ENCODE data around the gene MYORG. TPM values are rescaled to one million over a fixed set of nuclear protein-coding genes. Genes with fewer than 3 reads are reported as not detected.
"Not testable (repeated sequence)": the region's sequence is repeated elsewhere in the genome, so short reads cannot be mapped to it uniquely, and the experiment has no call there.

MYORG gene
- total RNA-seq, 2 experiments from 2014 or later: 1.9 to 2.9 TPM

- ChIA-PET POLR2A (no interaction called here), CTCF (interaction anchor here (0.7 to 7.8 kb wide), 3 partner anchors 29 to 77 kb away, joined by 3 to 68 read pairs (median 10); no protein-coding TSS in a partner anchor)
Measured at GRCh38 chr9:34374339-34374738, 2.4 kb downstream of the MYORG start.

GRCh38 chr9:34373749-34374148 is 2.9 kb downstream of the MYORG start:
- H3K36me3 Mint-ChIP-seq: peaks cover 10% of the 10 kb centered on the region
- POLR2A ChIA-PET: interaction anchor here (0.9 kb wide), 1 partner anchor 195 kb away, joined by 3 read pairs; the partner anchor contains the start of gene UBAP1
- no peak overlapping the region for H3K4me3 Mint-ChIP-seq
- CTCF ChIA-PET: interaction anchor here (2.1 to 7.8 kb wide), 2 partner anchors 30 to 41 kb away, joined by 10 to 68 read pairs; no protein-coding TSS in a partner anchor
- intact Hi-C loops (cut with micrococcal nuclease): no loop called here
- DNase-seq: no peak
- H3K27ac Mint-ChIP-seq: no peak overlapping the region
- no peaks in the 10 kb centered on the region for H3K9me3 Mint-ChIP-seq
- peaks cover 11% of the 10 kb centered on the region for H3K4me1 Mint-ChIP-seq (ENCODE audit: low read depth)
- no peaks in the 10 kb centered on the region for H3K27me3 Mint-ChIP-seq

More at GRCh38 chr9:34374339-34374738, 2.4 kb downstream of the MYORG start:
- no peak for DNase-seq
- peaks cover 10% of the 10 kb centered on the region for H3K36me3 Mint-ChIP-seq
- peaks cover 14% of the 10 kb centered on the region for H3K4me1 Mint-ChIP-seq (ENCODE audit: low read depth)
- H3K4me3 Mint-ChIP-seq: no peak overlapping the region
- H3K27ac Mint-ChIP-seq: no peak overlapping the region
- intact Hi-C loops (cut with micrococcal nuclease): no loop called here
- H3K9me3 Mint-ChIP-seq: no peaks in the 10 kb centered on the region
- H3K27me3 Mint-ChIP-seq: no peaks in the 10 kb centered on the region

GRCh38 chr9:34372467-34373011 is 4.2 kb downstream of the MYORG start:
- Mint-ChIP-seq H3K9me3 (no peaks in the 10 kb centered on the region), H3K36me3 (peaks cover 10% of the 10 kb centered on the region), H3K27me3 (no peaks in the 10 kb centered on the region), H3K4me3 (no peak overlapping the region), H3K4me1 (ENCODE audit: low read depth) (peaks cover 11% of the 10 kb centered on the region), H3K27ac (no peak overlapping the region)
- intact Hi-C loops (cut with micrococcal nuclease): no loop called here
- no peak for DNase-seq
- CTCF ChIA-PET: no interaction called here
- POLR2A ChIA-PET: interaction anchor here (0.9 kb wide), 1 partner anchor 193 kb away, joined by 3 read pairs; the partner anchor contains the start of gene UBAP1

- POLR2A ChIA-PET: no interaction called here
Measured at GRCh38 chr9:34371886-34372466, 4.7 kb downstream of the MYORG start.

GRCh38 chr9:34370970-34371880 is 5.5 kb downstream of the MYORG start:
- Mint-ChIP-seq H3K4me3 (no peak overlapping the region), H3K27me3 (no peaks in the 10 kb centered on the region), H3K9me3 (no peaks in the 10 kb centered on the region), H3K4me1 (ENCODE audit: low read depth) (peaks cover 8% of the 10 kb centered on the region), H3K27ac (no peak overlapping the region), H3K36me3 (peaks cover 11% of the 10 kb centered on the region)
- POLR2A ChIA-PET: no interaction called here
- DNase-seq: no peak
- intact Hi-C loops (cut with micrococcal nuclease): no loop called here
- CTCF ChIA-PET: interaction anchor here (1.0 kb wide), 1 partner anchor 11 kb away, joined by 3 read pairs; no protein-coding TSS in a partner anchor

More at GRCh38 chr9:34371886-34372466, 4.7 kb downstream of the MYORG start:
- Mint-ChIP-seq H3K36me3 (peaks cover 10% of the 10 kb centered on the region), H3K4me3 (no peak overlapping the region), H3K27ac (no peak overlapping the region), H3K27me3 (no peaks in the 10 kb centered on the region), H3K4me1 (ENCODE audit: low read depth) (peaks cover 10% of the 10 kb centered on the region), H3K9me3 (no peaks in the 10 kb centered on the region)
- CTCF ChIA-PET: no interaction called here
- DNase-seq: no peak
- intact Hi-C loops (cut with micrococcal nuclease): no loop called here

- CTCF ChIA-PET: interaction anchor here (1.0 kb wide), 1 partner anchor 10 kb away, joined by 3 read pairs; no protein-coding TSS in a partner anchor
- H3K27ac Mint-ChIP-seq: no peak overlapping the region
Measured at GRCh38 chr9:34370335-34370969, 6.2 kb downstream of the MYORG start.

GRCh38 chr9:34369636-34370035 is 7.1 kb downstream of the MYORG start:
- peaks cover 11% of the 10 kb centered on the region for H3K36me3 Mint-ChIP-seq
- H3K4me1 Mint-ChIP-seq (ENCODE audit: low read depth): no peaks in the 10 kb centered on the region
- no peak overlapping the region for H3K27ac Mint-ChIP-seq
- H3K4me3 Mint-ChIP-seq: no peak overlapping the region
- intact Hi-C loops (cut with micrococcal nuclease): no loop called here
- H3K9me3 Mint-ChIP-seq: no peaks in the 10 kb centered on the region
- H3K27me3 Mint-ChIP-seq: no peaks in the 10 kb centered on the region
- no peak for DNase-seq
- ChIA-PET POLR2A (no interaction called here), CTCF (interaction anchor here (1.8 kb wide), 1 partner anchor 9 kb away, joined by 5 read pairs; no protein-coding TSS in a partner anchor)

More at GRCh38 chr9:34370335-34370969, 6.2 kb downstream of the MYORG start:
- Mint-ChIP-seq H3K36me3 (peaks cover 11% of the 10 kb centered on the region), H3K27me3 (no peaks in the 10 kb centered on the region), H3K4me1 (ENCODE audit: low read depth) (peaks cover 2% of the 10 kb centered on the region), H3K4me3 (no peak overlapping the region), H3K9me3 (no peaks in the 10 kb centered on the region)
- intact Hi-C loops (cut with micrococcal nuclease): no loop called here
- no peak for DNase-seq
- POLR2A ChIA-PET: no interaction called here

GRCh38 chr9:34368796-34369195 is 7.9 kb downstream of the MYORG start:
- H3K27me3 Mint-ChIP-seq; H3K27ac Mint-ChIP-seq; intact Hi-C loops (cut with micrococcal nuclease); H3K9me3 Mint-ChIP-seq; H3K4me3 Mint-ChIP-seq; POLR2A ChIA-PET; DNase-seq; H3K4me1 Mint-ChIP-seq (ENCODE audit: low read depth): not testable (repeated sequence)
- CTCF ChIA-PET: interaction anchor here (1.8 kb wide), 1 partner anchor 10 kb away, joined by 5 read pairs; no protein-coding TSS in a partner anchor
- peaks cover 11% of the 10 kb centered on the region for H3K36me3 Mint-ChIP-seq

GRCh38 chr9:34367751-34368410 is 8.8 kb downstream of the MYORG start:
- DNase-seq; intact Hi-C loops (cut with micrococcal nuclease); H3K9me3 Mint-ChIP-seq; H3K4me1 Mint-ChIP-seq (ENCODE audit: low read depth); H3K27me3 Mint-ChIP-seq; CTCF ChIA-PET; H3K27ac Mint-ChIP-seq; POLR2A ChIA-PET; H3K4me3 Mint-ChIP-seq: not testable (repeated sequence)
- peaks cover 11% of the 10 kb centered on the region for H3K36me3 Mint-ChIP-seq

GRCh38 chr9:34366365-34366764 is 10.3 kb downstream of the MYORG start:
- H3K4me1 Mint-ChIP-seq (ENCODE audit: low read depth): peaks cover 4% of the 10 kb centered on the region
- H3K27me3 Mint-ChIP-seq: no peaks in the 10 kb centered on the region
- ChIA-PET CTCF (interaction anchor here (0.8 kb wide), 1 partner anchor 15 kb away, joined by 3 read pairs; no protein-coding TSS in a partner anchor), POLR2A (no interaction called here)
- no peak for DNase-seq
- no peak overlapping the region for H3K4me3 Mint-ChIP-seq
- H3K9me3 Mint-ChIP-seq: no peaks in the 10 kb centered on the region
- peaks cover 11% of the 10 kb centered on the region for H3K36me3 Mint-ChIP-seq
- intact Hi-C loops (cut with micrococcal nuclease): no loop called here
- H3K27ac Mint-ChIP-seq: no peak overlapping the region

GRCh38 chr9:34365282-34365681 is 11.4 kb downstream of the MYORG start:
- H3K27me3 Mint-ChIP-seq: no peaks in the 10 kb centered on the region
- intact Hi-C loops (cut with micrococcal nuclease): no loop called here
- ChIA-PET POLR2A (no interaction called here), CTCF (no interaction called here)
- DNase-seq: no peak
- H3K27ac Mint-ChIP-seq: no peak overlapping the region
- H3K4me3 Mint-ChIP-seq: no peak overlapping the region
- H3K36me3 Mint-ChIP-seq: peaks cover 2% of the 10 kb centered on the region
- H3K4me1 Mint-ChIP-seq (ENCODE audit: low read depth): peaks cover 4% of the 10 kb centered on the region
- no peaks in the 10 kb centered on the region for H3K9me3 Mint-ChIP-seq

Measured in activated CD4-positive, alpha-beta memory T cell treated with anti-CD3 and anti-CD28 coated beads for 36 hours (primary cell).